Measurements from ENCODE around the gene MYO3B.

Gene MYO3B

DNA sequence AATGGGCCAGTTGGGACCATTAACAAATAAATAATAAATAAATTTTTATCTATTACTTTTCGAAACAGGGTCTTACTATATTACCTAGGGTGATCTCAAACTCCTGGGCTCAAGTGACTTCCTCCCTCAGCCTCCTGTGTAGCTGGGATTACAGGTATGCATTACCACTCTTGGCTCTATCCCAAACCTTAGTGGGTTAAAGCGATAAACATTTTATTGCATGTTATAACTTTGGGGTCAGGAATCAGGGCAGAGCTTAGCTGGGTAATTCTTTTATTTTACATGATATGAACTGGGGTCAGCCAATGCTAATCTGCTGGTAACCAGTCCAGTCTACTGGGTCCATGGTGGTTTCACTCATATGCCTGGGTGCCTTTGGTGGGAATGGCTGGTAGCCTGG is 127.8 kb downstream of the MYO3B start:
- DNase-seq (ENCODE audit: low spot score) = no peak
- TF ChIP-seq, protein P1, sequence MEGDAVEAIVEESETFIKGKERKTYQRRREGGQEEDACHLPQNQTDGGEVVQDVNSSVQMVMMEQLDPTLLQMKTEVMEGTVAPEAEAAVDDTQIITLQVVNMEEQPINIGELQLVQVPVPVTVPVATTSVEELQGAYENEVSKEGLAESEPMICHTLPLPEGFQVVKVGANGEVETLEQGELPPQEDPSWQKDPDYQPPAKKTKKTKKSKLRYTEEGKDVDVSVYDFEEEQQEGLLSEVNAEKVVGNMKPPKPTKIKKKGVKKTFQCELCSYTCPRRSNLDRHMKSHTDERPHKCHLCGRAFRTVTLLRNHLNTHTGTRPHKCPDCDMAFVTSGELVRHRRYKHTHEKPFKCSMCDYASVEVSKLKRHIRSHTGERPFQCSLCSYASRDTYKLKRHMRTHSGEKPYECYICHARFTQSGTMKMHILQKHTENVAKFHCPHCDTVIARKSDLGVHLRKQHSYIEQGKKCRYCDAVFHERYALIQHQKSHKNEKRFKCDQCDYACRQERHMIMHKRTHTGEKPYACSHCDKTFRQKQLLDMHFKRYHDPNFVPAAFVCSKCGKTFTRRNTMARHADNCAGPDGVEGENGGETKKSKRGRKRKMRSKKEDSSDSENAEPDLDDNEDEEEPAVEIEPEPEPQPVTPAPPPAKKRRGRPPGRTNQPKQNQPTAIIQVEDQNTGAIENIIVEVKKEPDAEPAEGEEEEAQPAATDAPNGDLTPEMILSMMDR (IDR thresholded peaks at IDR 0.05; ENCODE audit: extremely low read depth, insufficient read depth, missing control alignments) = no peak
- in situ Hi-C loops (cut with MboI; ENCODE audit: low pct_unique_long_range_greater_than_20kb, low sequenced_read_pairs, unreplicated experiment) = no loop called here

DNA sequence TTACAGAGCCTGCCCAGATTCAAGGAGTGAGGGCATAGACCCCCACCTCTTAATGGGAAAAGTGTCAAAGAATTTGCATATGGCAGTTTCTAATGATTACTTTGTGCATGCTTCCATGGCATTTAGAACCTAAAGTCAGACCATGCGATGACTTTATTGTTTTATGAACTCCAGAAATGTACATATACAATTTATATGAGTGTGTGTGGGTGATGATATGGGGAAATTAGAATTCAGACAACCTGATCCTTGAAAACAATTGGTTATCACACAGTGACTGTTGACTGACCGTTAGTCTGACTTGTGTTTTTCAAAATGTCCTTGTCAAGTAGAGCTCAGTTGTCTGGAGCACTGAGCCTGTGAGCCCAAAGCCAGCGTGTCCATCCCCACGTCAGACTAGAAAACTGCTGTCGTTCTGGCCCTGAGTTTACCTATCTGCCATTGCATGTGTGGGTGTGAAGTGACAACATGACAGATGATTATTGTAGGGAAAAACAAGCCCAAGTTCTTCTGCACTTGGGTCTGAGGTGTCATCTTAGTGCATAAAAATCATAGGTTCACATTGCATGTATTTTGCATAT is 128.4 kb downstream of the MYO3B start:
- in situ Hi-C loops (cut with MboI; ENCODE audit: low pct_unique_long_range_greater_than_20kb, low sequenced_read_pairs, unreplicated experiment) = no loop called here
- no peak for DNase-seq (ENCODE audit: low spot score)
- TF ChIP-seq, protein P1 (IDR thresholded peaks at IDR 0.05; ENCODE audit: extremely low read depth, insufficient read depth, missing control alignments) = no peak

DNA sequence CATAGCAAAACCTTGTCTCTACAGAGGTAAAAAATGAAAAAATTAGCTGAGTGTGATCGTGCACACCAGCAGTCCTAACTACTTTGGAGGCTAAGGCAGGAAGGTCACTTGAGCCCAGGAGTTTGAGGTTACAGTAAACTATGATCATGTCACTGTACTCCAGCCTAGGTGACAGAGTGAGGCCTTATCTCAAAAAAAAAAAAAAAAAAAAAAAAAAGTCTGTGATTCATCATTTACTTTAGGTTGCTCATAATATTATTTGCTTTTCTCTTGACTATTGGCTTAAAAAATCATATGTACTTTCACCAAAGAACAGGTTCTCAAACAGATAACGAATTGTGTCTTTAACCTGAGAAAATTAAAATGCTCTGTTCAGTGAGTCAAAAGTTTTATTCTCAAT is 129.1 kb downstream of the MYO3B start:
- in situ Hi-C loops (cut with MboI; ENCODE audit: low pct_unique_long_range_greater_than_20kb, low sequenced_read_pairs, unreplicated experiment) = no loop called here
- no peak for DNase-seq (ENCODE audit: low spot score)
- TF ChIP-seq, protein P1 (IDR thresholded peaks at IDR 0.05; ENCODE audit: extremely low read depth, insufficient read depth, missing control alignments) = no peak

DNA sequence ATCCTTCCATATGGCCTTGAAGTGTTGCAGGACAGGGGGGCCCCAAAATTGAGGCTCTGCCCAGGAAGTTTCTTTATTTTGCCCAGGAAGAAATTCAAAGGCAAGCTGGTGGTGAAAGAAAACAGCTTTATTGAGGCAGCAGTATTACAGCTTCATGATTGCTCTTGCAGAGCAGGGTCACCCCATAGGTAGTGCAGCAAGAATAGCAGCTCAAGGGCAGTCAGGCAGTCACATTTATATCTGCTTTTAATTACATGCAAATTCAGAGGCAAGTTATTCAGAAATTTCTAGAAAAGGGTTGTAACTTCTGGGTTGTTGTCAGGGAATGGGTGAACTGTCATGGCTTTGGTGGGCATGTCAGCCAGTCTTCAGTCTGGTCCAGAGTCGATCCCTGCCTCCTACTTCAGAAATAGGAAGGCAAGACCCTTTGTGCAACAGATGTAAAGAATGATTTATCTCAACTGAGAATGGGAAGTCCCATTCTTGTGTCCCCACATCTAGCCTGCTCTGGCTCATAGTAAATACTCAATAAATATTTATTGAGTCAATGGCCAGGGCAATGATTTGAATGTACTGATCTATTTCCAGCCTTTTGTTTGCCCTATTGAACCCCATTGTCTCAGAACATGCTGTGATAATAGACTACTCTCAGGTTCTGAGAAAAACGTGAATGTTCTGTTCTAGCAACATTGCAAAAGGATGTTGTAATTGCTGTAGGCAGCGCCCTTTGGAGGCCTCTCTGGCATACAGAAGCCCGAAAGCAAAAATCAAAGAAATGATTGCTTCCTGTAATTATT is 129.8 kb downstream of the MYO3B start:
- TF ChIP-seq, protein P1 (IDR thresholded peaks at IDR 0.05; ENCODE audit: extremely low read depth, insufficient read depth, missing control alignments) = no peak
- DNase-seq (ENCODE audit: low spot score) = no peak
- in situ Hi-C loops (cut with MboI; ENCODE audit: low pct_unique_long_range_greater_than_20kb, low sequenced_read_pairs, unreplicated experiment) = no loop called here

DNA sequence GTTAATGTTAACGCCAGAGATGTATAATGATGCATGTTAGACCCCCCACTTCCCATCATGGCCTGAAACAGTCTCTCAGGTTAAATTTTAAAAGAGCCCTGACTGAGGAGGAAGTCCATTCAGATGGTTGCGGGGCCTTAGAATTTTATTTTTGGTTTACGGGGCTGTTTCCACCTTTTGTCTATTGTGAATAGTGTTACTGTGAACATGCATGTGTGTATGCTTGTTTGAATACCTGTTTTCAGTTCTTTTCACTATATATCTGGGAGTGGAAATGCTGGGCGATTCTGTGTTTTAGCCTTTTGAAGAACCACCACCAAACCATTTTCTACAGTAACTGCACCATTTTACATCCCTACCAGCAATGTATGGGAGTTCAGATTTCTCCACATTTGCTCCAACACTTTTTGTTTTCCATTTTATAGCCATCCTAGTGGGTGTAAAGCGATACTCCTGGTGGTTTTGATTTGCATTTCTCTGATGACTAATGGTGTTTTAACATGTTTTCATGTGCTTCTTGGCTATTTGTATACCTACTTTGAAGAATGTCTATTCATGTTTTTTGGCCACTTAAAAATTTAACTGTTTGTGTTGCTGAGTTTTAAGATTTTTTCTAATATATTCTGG is 133.0 kb downstream of the MYO3B start:
- in situ Hi-C loops (cut with MboI; ENCODE audit: low pct_unique_long_range_greater_than_20kb, low sequenced_read_pairs, unreplicated experiment) = no loop called here
- DNase-seq (ENCODE audit: low spot score) = peak; percentile 6
- TF ChIP-seq, protein P1 (IDR thresholded peaks at IDR 0.05; ENCODE audit: extremely low read depth, insufficient read depth, missing control alignments) = no peak

DNA sequence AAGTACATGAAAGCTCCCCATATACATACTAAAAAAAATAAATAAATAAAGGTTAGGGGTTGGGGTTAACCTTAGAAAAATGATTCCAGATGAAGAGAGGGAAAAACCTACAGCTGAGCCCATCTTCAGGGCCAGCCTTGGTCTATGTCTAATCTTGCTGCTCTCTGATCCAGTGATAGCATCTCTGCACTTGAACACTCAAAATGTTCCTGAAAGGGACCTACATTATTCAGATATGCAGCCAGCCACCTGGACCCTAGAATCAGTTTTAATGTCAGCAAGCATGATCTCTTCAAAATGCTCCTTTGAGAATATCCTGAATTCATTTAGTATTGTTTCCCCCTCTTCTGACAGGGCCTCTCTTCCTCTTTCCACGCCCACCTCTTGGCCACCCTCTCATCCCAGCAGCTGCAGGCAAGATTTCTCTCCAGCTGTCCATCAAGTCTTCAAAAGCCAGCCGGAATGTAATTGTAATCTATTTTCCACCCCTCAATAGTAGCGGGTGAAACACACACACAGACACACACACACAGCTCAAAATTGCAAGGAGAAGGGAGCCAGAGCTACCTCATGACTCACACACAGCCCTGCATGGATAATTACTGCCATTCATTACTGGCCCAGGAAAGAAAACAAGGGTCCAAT is 135.5 kb downstream of the MYO3B start:
- TF ChIP-seq, protein P1 (IDR thresholded peaks at IDR 0.05; ENCODE audit: extremely low read depth, insufficient read depth, missing control alignments) = no peak
- no peak for DNase-seq (ENCODE audit: low spot score)
- in situ Hi-C loops (cut with MboI; ENCODE audit: low pct_unique_long_range_greater_than_20kb, low sequenced_read_pairs, unreplicated experiment) = no loop called here
